Neuronal stem cell (in vitro differentiated cells): Measurements from ENCODE around the gene RPS19.
A peak's percentile ranks its signal among the peaks of the same experiment; 100 is the strongest.

ENCODE experiments used
- DNase-seq: peaks from one replicate; pipeline ENCODE4 v3.0.0-alpha.2; 2013; ENCODE audit warnings: low spot score
- H2AFZ ChIP-seq: one replicate; pipeline ENCODE4 v1.6.1; 2013; ENCODE audit warnings: mild to moderate bottlenecking, low read length, inconsistent platforms
- H2AK5ac ChIP-seq: 2 replicates; pipeline ENCODE4 v1.6.1; 2013; ENCODE audit warnings: low read depth, mild to moderate bottlenecking, inconsistent platforms, low read length, moderate library complexity, mixed read lengths
- H2BK120ac ChIP-seq: 2 replicates; pipeline ENCODE4 v1.6.1; 2013; ENCODE audit warnings: low read depth, mild to moderate bottlenecking, inconsistent platforms, low read length, moderate library complexity, mixed read lengths
- H2BK12ac ChIP-seq: one replicate; pipeline ENCODE4 v1.6.1; 2013; ENCODE audit warnings: low read length, inconsistent platforms
- H2BK15ac ChIP-seq: 2 replicates; pipeline ENCODE4 v1.6.1; 2013; ENCODE audit warnings: mild to moderate bottlenecking, low read length, inconsistent platforms, mixed read lengths
- H2BK5ac ChIP-seq: one replicate; pipeline ENCODE4 v1.6.1; 2013; ENCODE audit warnings: inconsistent platforms, mild to moderate bottlenecking, low read length, moderate library complexity
- H3K14ac ChIP-seq: one replicate; pipeline ENCODE4 v1.6.1; 2013; ENCODE audit warnings: low read length, inconsistent platforms
- H3K18ac ChIP-seq: 2 replicates; pipeline ENCODE4 v1.6.1; 2013; ENCODE audit warnings: low read length, inconsistent platforms
- H3K23ac ChIP-seq: 2 replicates; pipeline ENCODE4 v1.6.1; 2013; ENCODE audit warnings: low read depth, mild to moderate bottlenecking, mixed read lengths, low read length, inconsistent platforms; ENCODE audit not compliant: poor library complexity
- H3K27ac ChIP-seq: replicated peaks from 3 replicates; pipeline ENCODE4 v1.5.1; 2013; ENCODE audit warnings: low read length, inconsistent platforms
- H3K27me3 ChIP-seq, 3 experiments: 2 replicates each; pipeline ENCODE4 v1.6.1; 2013; ENCODE audit warnings: low read length in 3 of 3, mild to moderate bottlenecking in 2 of 3, inconsistent platforms in 1 of 3, low read depth in 1 of 3, mixed read lengths in 1 of 3, moderate library complexity in 1 of 3; ENCODE audit not compliant: control insufficient read depth in 3 of 3, insufficient read depth in 3 of 3
- H3K36me3 ChIP-seq, 2 donors: replicated peaks in 1 of 2; 2 replicates each; pipeline ENCODE4 v1.6.1; 2013; ENCODE audit warnings: low read length in 2 of 2; ENCODE audit not compliant: control insufficient read depth in 2 of 2, insufficient read depth in 2 of 2
- H3K4ac ChIP-seq: 2 replicates; pipeline ENCODE4 v1.6.1; 2013; ENCODE audit warnings: inconsistent platforms, mild to moderate bottlenecking, low read length, moderate library complexity
- H3K4me1 ChIP-seq, 2 donors: 1 replicate in 1 of 2; 2 replicates in 1 of 2; pipeline ENCODE4 v1.6.1; 2013; ENCODE audit warnings: low read length in 2 of 2, low read depth in 1 of 2; ENCODE audit not compliant: control insufficient read depth in 2 of 2, insufficient read depth in 1 of 2
- H3K4me2 ChIP-seq: one replicate; pipeline ENCODE4 v1.6.1; 2013; ENCODE audit warnings: mild to moderate bottlenecking, low read length, inconsistent platforms; ENCODE audit not compliant: insufficient read depth, poor library complexity, severe bottlenecking
- H3K4me3 ChIP-seq, 2 donors: 2 replicates each; pipeline ENCODE4 v1.5.1; 2013; ENCODE audit warnings: low read length in 2 of 2, mild to moderate bottlenecking in 2 of 2, inconsistent platforms in 1 of 2, moderate library complexity in 1 of 2
- H3K79me1 ChIP-seq: one replicate; pipeline ENCODE4 v1.6.1; 2013; ENCODE audit warnings: low read depth, mild to moderate bottlenecking, inconsistent platforms, low read length, moderate library complexity
- H3K9ac ChIP-seq: one replicate; pipeline ENCODE4 v1.6.1; 2013; ENCODE audit warnings: mild to moderate bottlenecking, low read depth, low read length, inconsistent platforms; ENCODE audit not compliant: poor library complexity
- H3K9me3 ChIP-seq, 2 donors: replicated peaks in 1 of 2; 2 replicates each; pipeline versions ENCODE3 to v1.6.1; 2013; ENCODE audit warnings: low read length in 2 of 2, mild to moderate bottlenecking in 2 of 2, inconsistent platforms in 1 of 2, low read depth in 1 of 2, mixed read lengths in 1 of 2, moderate library complexity in 1 of 2; ENCODE audit not compliant: control insufficient read depth in 2 of 2, insufficient read depth in 1 of 2
- H4K8ac ChIP-seq: one replicate; pipeline ENCODE4 v1.6.1; 2013; ENCODE audit warnings: low read depth, mild to moderate bottlenecking, inconsistent platforms, low read length, moderate library complexity
- H4K91ac ChIP-seq: one replicate; pipeline ENCODE4 v1.6.1; 2013; ENCODE audit warnings: low read length, low read depth, mild to moderate bottlenecking, inconsistent platforms; ENCODE audit not compliant: poor library complexity
- WGBS, 2 donors: extraction: QIAGEN DNeasy Blood & Tissue Kit; methylation state at CpG; one replicate each; pipeline ENCODE4 v1.1.7; 2013; ENCODE audit warnings: missing lambda C conversion rate in 2 of 2, mixed read lengths in 1 of 2; ENCODE audit not compliant: insufficient read length in 2 of 2, insufficient replicate concordance in 1 of 2; ENCODE audit errors: extremely low coverage in 2 of 2; 5-methylcytosine and 5-hydroxymethylcytosine counted together

The RPS19 gene

DNA sequence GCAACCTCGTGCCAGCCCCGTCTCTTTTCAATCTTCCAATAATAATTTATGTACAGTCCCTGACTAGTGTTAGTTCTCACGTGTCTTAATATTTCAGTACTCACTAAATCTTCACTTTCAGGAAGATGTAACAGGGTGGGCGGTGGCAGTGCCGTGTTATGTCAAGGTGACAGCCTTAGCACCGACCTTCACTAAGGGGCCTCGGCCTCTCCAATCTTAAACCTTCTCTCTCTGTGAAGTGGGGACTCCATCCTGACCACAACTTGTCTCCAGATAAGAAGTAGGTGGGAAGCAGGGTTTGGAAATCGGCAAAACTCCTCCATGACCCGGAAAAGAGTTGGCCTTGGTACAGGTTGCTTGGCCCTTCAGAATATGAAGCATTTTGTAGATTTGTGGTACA lies 1.8 kb downstream of the RPS19 start:
- H3K14ac ChIP-seq = no peak overlapping the region
- no peak overlapping the region for H2BK120ac ChIP-seq
- H3K4me1 ChIP-seq = peaks cover 16 to 21% of the 10 kb centered on the region in 2 donors
- peaks cover 25% of the 10 kb centered on the region for H3K79me1 ChIP-seq
- H3K4me2 ChIP-seq = no peak overlapping the region
- no peak overlapping the region for H4K8ac ChIP-seq
- H2BK15ac ChIP-seq = no peak overlapping the region
- H2BK5ac ChIP-seq = no peak overlapping the region
- no peak overlapping the region for H3K18ac ChIP-seq
- no peaks in the 10 kb centered on the region for H3K27me3 ChIP-seq
- H3K9ac ChIP-seq = no peak overlapping the region
- DNase-seq = no peak
- no peaks in the 10 kb centered on the region for H3K9me3 ChIP-seq
- no peak overlapping the region for H2AFZ ChIP-seq
- H2BK12ac ChIP-seq = no peak overlapping the region
- H3K36me3 ChIP-seq = peaks cover 48 to 59% of the 10 kb centered on the region in 2 donors
- no CpG with 5 or more reads among the region's 9 CpGs for WGBS, 2 donors
- H2AK5ac ChIP-seq = no peak overlapping the region
- no peak overlapping the region for H3K27ac ChIP-seq
- H3K4me3 ChIP-seq = peak overlapping the region in 1 of 2 donors; percentile 98
- no peak overlapping the region for H3K23ac ChIP-seq
- no peak overlapping the region for H4K91ac ChIP-seq
- no peak overlapping the region for H3K4ac ChIP-seq

DNA sequence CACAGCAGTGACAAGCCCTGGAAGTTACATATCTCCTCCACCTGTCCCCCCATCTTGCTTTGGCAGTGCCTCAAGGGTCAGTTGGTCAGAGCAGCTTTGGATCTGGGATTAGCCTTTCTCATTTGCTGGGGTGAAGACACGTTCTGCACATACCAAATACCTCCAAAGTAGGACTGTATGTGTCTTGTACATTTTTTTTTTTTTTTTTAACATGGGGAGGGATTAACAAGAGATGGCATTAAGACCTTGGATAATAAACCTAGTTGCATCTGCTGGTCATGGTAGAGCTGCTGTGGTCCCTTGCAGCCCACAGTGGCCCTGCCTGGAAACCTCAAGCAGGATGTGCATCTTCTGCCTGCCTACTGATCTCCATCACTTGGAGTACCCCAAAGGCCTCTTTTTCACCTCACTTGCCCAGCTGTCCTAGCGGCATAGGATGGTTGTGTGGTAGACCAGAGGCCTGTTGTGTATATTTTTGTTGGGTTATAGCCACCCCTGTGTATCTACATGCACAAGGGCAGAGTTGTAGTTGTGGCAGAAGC lies 2.5 kb downstream of the RPS19 start:
- H3K27me3 ChIP-seq = no peaks in the 10 kb centered on the region
- no peaks in the 10 kb centered on the region for H3K9me3 ChIP-seq
- no peak overlapping the region for H3K23ac ChIP-seq
- H2BK12ac ChIP-seq = no peak overlapping the region
- H2AFZ ChIP-seq = no peak overlapping the region
- no peak overlapping the region for H3K18ac ChIP-seq
- H2BK5ac ChIP-seq = no peak overlapping the region
- no peak overlapping the region for H3K14ac ChIP-seq
- no peak overlapping the region for H3K27ac ChIP-seq
- no peak for DNase-seq
- H3K4me3 ChIP-seq = peak overlapping the region in 1 of 2 donors; percentile 36
- no peak overlapping the region for H2BK15ac ChIP-seq
- no peak overlapping the region for H3K9ac ChIP-seq
- peaks cover 51 to 65% of the 10 kb centered on the region in 2 donors for H3K36me3 ChIP-seq
- no peak overlapping the region for H4K8ac ChIP-seq
- H2BK120ac ChIP-seq = no peak overlapping the region
- H3K4ac ChIP-seq = no peak overlapping the region
- no peak overlapping the region for H4K91ac ChIP-seq
- no peak overlapping the region for H3K4me2 ChIP-seq
- no CpG with 5 or more reads among the region's 2 CpGs for WGBS, 2 donors
- peaks cover 16 to 21% of the 10 kb centered on the region in 2 donors for H3K4me1 ChIP-seq
- no peak overlapping the region for H2AK5ac ChIP-seq
- H3K79me1 ChIP-seq = peaks cover 25% of the 10 kb centered on the region

DNA sequence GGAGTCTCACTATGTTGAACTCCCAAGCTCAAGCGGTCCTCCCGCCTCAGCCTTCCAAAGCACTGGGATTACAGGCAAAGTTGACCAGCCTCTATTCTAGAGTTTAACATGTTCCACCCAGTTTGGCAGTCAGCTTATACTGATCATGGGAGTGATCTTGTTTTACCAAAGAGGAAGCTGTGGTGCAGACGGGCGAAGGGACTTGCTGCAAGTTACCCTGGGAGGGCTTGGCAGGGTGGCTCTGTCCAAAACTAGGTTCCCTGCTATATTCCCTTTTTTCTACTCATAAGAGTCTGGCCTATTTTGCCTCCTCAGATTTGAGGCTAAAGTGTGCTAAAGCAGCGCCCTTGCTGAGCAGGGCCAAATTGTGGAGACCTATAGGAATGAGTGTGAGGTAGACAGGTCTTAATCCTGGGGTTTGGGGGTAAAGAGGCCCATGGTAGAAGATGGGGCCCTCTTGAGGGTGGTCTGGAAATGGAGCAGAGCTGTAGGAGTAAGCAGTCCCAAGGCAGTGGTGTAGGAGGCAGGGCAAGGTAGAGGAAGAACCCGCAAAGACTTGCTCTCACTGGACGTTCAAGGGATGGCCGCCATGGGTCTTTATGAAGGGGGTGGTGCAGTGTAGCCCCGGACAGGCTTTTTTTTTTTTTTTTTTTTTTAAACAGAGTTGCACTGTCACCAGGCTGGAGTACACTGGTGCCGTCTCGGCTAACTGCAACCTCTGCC lies 3.3 kb downstream of the RPS19 start:
- peaks cover 58 to 74% of the 10 kb centered on the region in 2 donors for H3K36me3 ChIP-seq
- no peak overlapping the region for H4K8ac ChIP-seq
- no peaks in the 10 kb centered on the region for H3K9me3 ChIP-seq
- no peak overlapping the region for H2AK5ac ChIP-seq
- no peak overlapping the region for H3K23ac ChIP-seq
- no peak overlapping the region for H3K14ac ChIP-seq
- H3K79me1 ChIP-seq = peaks cover 29% of the 10 kb centered on the region
- no peak overlapping the region for H3K4ac ChIP-seq
- no peak overlapping the region for H2BK12ac ChIP-seq
- WGBS, 2 donors = no CpG with 5 or more reads among the region's 11 CpGs
- H3K27ac ChIP-seq = no peak overlapping the region
- H3K27me3 ChIP-seq = no peaks in the 10 kb centered on the region
- DNase-seq = no peak
- H3K4me3 ChIP-seq = no peak overlapping the region
- no peak overlapping the region for H2BK5ac ChIP-seq
- H3K9ac ChIP-seq = no peak overlapping the region
- H4K91ac ChIP-seq = no peak overlapping the region
- H2BK120ac ChIP-seq = no peak overlapping the region
- H2AFZ ChIP-seq = no peak overlapping the region
- H3K4me1 ChIP-seq = peaks cover 16 to 21% of the 10 kb centered on the region in 2 donors
- no peak overlapping the region for H3K18ac ChIP-seq
- H2BK15ac ChIP-seq = no peak overlapping the region
- H3K4me2 ChIP-seq = no peak overlapping the region

DNA sequence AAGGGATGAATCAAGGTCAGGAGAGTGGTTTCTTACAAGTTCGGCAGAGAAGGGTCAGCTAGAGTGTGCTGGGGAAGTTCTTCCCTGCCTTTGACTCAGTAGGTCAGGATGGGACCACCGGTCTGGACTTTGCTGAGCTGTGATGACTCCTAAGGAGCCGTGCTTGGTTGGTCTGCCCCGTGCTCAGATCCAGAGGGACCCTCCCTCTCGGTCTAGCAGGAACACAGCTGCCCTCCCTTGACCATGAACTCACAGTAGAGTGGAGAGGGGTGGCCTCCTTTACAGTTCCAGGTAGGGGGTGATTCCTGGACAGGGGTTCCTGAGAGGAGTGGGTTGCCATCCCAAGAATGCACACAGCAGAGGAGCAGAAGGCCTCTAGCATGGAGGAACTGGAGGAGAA lies 4.3 kb downstream of the RPS19 start:
- no peak overlapping the region for H2BK15ac ChIP-seq
- no peak overlapping the region for H2BK12ac ChIP-seq
- no peak overlapping the region for H4K91ac ChIP-seq
- H3K14ac ChIP-seq = no peak overlapping the region
- peak overlapping the region in 1 of 2 donors; percentile 24 for H3K4me3 ChIP-seq
- H3K9ac ChIP-seq = peak overlapping the region; percentile 2
- H3K9me3 ChIP-seq = no peaks in the 10 kb centered on the region
- H3K4me2 ChIP-seq = no peak overlapping the region
- H3K27me3 ChIP-seq = no peaks in the 10 kb centered on the region
- no peak overlapping the region for H3K18ac ChIP-seq
- WGBS, 2 donors = no CpG with 5 or more reads among the region's 5 CpGs
- H2BK120ac ChIP-seq = no peak overlapping the region
- H3K27ac ChIP-seq = no peak overlapping the region
- no peak overlapping the region for H4K8ac ChIP-seq
- no peak for DNase-seq
- no peak overlapping the region for H3K4ac ChIP-seq
- no peak overlapping the region for H2AK5ac ChIP-seq
- H2AFZ ChIP-seq = no peak overlapping the region
- peaks cover 68 to 84% of the 10 kb centered on the region in 2 donors for H3K36me3 ChIP-seq
- peak overlapping the region; percentile 34 for H3K23ac ChIP-seq
- peaks cover 16 to 19% of the 10 kb centered on the region in 2 donors for H3K4me1 ChIP-seq
- H3K79me1 ChIP-seq = peaks cover 31% of the 10 kb centered on the region
- H2BK5ac ChIP-seq = no peak overlapping the region
